Urothelium cell line (cell line): Measurements from ENCODE around the gene AOX1.
"Not testable (repeated sequence)": the region's sequence is repeated elsewhere in the genome, so short reads cannot be mapped to it uniquely, and the experiment has no call there.

Experiments
- DNase-seq: peaks from one replicate; pipeline ENCODE4 v3.0.0; 2011; ENCODE audit warnings: low spot score, mixed read lengths
- FAIRE-seq: peaks from 2 replicates; lab custom pipeline; 2011; peaks lifted over from hg19 to GRCh38; lab: Jason Lieb, UNC

The AOX1 gene

DNA sequence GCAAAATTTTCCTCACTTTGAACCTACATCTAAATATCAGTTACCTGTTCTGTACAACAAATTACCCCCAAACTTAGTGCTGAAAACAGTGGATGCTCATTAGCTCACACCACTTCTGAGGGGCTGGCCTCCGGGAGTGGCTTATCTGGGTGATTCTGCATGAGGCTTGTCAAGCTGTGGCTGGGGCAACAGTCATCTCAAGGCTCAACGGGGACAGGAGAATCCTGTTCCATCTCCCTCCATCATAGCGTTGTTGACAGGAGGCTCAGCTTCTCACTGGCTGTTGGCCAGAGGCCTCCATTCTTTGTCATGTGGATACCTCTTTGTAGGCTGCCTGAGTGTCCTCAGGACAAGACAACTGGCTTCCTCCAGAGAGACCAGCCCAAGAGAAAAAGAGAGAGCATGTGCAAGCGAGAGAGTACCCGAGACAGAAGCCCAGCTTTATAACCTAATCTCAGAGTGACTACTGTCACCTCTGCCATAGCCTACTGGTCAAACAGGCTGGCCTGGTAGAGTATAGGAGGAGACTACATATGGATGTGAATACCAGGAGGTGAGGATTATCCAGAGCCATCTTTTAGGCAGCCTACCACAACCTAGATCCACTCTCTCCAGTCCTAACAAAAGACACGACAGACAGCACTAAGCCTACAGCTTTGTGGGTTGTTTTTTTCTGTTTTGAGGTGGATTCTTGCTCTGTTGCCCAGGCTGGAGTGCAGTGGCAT, 79.1 kb downstream of the AOX1 start:
- FAIRE-seq (no peak), DNase-seq (no peak)

DNA sequence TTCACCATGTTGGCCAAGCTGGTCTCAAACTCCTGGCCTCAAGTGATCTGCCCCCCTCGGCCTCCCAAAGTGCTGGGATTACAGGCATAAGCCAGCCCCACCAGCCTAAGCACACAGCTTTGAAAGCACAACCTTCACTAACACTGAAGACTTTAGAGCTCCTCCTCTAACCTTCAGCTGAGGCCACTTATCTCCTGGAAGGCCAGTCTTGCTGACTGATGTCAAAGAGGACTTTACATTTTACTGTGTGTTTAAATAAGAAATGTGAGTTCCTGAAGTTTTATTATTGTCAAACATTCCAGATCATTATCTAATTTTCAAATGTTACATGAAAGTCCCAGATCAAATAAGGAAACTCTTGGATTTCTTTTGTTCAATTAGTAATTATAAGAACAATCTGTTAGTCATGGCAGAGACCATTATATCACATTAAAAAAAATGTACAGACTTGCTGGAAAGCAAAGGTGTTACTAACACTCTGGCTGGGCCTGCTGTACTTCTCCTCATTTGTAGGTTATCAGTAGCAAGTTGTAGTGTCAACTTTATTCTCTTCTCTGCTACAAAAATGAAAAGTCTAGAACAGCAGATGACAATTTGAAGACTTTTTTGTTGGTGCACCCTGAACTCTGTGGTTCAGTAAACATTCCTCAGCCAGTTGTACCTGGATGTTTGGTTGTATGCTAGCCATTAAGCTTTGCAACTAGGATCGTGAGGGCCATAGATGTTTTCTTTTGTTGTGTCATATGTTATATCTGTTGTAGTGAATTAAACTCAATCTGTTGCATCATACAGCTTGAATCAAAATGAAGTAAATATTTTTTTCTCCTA, 80.0 kb downstream of the AOX1 start:
- FAIRE-seq: no peak
- DNase-seq: no peak

DNA sequence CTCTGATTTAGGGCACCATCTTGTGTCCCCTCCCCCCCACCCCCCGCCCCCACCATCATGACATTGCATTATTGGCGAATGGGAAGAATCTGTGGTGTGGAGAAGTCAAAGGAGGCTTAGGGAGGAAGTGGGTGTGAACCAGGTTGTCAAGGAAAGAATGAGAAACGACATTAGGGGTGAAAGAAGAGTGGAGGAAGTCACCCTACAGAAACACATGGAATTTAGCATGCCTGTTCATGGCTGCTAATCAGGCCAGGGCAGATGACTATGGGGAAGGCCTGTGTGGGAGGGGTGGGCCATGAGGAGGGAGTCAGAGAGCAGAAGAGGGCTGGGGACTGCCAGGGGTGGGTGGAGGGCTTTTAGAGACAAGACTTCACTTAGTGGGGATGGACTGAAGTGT, 81.6 kb downstream of the AOX1 start:
- DNase-seq (no peak), FAIRE-seq (no peak)

DNA sequence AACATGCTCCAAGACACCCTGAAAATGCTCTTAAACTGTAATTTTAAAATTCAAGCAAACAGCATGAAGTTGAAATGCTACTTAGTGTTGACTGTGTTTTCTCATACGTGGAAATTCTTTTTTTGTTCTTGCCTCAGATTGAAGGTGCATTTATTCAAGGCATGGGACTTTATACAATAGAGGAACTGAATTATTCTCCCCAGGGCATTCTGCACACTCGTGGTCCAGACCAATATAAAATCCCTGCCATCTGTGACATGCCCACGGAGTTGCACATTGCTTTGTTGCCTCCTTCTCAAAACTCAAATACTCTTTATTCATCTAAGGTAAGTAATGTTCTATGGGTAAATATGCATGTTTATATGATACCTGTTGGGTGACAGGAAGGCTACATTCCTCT, 82.7 kb downstream of the AOX1 start:
- DNase-seq (no peak), FAIRE-seq (no peak)

DNA sequence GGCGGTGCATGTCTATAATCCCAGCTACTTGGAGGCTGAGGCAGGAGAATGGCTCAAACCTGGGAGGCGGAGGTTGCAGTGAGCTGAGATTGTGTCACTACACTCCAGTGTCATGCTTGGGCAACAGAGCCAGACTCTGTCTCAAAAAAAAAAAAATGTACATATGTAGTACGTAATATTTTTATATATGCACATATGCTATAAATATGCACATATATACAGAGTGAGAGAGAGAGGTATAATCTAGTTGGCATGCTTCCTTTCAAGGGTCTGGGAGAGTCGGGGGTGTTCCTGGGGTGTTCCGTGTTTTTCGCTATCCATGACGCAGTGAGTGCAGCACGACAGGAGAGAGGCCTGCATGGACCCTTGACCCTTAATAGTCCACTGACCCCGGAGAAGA, 83.5 kb downstream of the AOX1 start:
- DNase-seq (no peak), FAIRE-seq (no peak)

DNA sequence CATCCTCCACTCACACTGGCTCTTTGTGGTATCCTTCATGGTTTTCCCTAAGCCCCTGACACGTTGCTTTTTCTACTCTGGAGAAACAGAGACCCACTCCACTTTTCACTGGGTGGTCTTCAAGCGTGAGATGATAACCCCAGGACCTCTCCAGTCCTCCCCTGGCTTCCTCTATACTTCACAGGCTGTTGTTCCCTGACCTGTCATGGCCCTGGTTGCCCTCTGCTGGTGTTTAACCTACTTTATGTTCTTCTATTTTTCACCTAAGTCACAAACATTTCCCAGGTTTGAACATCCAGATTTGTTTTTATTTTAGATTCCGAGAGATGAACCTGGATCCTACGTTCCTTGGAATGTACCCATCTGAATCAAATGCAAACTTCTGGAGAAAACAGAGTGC, 84.5 kb downstream of the AOX1 start:
- DNase-seq: no peak
- no peak for FAIRE-seq

DNA sequence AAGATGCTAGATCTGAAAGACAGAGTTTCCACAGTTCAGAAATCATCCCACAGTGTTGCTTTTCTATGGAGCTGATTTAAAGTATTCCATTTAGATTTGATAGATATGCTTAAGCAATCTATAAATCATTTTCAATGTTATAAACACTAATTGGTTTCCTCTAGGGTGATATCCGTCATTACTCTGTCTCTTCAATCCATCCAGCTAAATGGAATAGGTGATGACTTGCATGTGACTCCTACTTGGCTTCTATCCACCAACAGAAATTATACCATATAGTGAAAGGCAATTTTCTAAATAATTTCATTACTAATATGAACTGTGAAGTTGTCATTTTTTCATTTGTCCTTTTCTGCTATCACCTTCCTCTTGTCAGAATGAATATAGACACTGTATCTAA, 84.9 kb downstream of the AOX1 start:
- no peak for DNase-seq
- FAIRE-seq: no peak

DNA sequence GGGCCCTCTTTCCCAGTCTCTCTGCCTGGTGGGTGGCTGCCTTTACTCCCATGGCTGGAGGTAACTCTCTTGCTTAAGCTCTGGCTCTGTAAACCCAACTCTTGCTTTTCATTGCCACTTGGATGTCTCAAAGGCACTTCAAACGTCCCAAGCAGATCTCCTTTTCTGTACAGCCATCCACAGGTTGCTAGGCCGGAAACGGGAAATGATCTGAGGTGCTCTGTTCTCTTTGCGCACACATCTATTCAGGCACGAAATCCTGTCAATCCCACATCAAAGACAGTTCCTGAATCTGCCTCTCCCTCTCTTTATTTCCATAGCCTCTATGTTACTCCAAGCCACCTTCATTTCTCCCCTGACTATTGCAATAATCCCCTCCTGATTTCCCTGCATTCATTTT, 87.4 kb downstream of the AOX1 start:
- DNase-seq (no peak), FAIRE-seq (no peak)

DNA sequence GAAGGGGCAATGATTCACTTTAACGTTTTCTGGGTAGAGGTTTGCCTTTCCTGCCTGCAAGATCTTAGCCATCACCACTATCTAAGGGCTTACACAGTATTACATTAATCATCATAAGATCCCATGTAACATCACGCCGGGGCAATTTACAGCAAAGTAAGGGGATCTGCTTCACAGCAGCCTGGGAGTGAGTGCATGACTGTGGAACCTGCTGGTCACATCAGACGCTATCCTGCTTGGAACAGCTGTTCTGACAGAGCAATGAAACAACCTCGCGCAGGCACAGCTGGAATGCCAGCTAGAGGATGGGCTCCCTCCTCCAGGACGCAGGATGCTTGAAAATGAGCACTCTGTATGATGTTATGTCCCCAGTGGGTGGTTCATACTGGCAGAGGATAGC, 89.0 kb downstream of the AOX1 start:
- DNase-seq (no peak), FAIRE-seq (no peak)

DNA sequence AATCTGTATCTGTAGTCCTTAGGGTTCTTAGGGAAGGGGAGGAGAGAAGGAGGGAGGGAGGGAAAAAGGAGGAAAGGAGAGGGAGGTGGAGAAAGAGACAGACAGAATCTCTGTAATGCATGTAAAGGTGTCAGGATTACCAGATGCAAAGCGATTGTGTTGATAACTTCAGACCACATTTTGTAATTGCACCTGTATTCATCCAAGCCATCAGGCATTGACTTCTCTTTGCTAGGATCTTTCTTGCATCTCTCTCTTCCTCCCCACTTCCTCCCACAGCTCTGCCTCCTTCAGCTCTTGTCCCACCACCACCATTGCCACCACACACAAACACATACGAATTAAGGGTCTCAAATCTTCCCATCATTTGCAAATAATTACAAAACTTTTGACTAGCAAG, 91.4 kb downstream of the AOX1 start:
- DNase-seq (no peak), FAIRE-seq (no peak)

DNA sequence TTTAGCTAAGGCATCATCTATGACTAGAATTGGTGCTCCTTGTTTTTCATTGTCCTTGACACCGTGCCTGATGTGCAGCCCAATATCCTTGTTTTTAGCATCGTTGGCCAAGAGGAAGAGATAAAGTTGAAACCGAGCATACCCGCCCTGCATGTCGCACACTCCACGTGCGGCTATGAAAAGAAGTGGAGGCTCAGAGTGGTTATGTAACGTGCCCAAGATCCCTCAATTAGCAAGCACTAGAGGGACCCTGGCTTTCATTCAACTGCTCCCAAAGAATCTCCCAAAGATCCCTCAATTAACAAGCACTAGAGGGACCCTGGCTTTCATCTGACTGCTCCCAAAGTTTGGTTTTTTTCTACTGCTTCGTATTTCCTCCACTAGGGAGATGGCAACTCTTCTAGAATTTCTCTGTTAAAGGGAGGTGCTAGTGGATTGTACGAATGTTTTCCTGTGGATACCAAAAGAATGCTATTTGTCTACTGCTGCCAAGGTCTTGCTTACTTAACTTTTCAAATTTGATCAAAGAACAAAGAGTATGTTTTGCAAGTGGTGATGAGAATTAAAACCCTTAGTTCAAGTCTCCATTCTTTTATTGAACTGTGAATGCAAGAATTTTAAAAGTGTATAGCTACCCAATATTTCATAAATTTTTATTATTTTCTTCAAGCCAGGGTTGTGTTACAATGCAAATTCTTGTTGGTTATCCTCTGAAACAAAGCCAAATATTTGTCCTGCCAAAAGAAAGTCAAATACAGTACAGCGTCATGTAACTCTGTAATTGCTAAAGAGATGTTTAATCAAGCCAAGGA, 92.1 kb downstream of the AOX1 start:
- FAIRE-seq (no peak), DNase-seq (no peak)

DNA sequence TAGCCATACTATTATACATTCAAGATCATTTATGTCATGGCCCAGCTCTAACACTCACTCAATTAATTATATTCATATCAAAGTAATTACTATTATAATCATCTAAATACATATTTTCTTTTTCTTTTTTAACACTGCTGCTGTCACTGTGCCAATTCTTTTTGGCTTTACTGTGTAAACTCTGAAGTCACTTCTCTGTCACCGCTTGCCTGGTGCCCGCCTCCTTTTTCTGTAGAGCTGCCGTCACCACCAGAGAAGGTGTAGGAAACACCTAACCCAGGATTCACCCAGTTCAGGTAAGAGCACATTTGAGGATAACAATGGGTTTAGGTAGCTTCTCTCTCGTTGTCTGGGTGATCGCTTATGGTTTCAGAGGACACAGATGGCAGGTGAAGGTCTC, 93.3 kb downstream of the AOX1 start:
- DNase-seq: no peak
- FAIRE-seq: no peak

DNA sequence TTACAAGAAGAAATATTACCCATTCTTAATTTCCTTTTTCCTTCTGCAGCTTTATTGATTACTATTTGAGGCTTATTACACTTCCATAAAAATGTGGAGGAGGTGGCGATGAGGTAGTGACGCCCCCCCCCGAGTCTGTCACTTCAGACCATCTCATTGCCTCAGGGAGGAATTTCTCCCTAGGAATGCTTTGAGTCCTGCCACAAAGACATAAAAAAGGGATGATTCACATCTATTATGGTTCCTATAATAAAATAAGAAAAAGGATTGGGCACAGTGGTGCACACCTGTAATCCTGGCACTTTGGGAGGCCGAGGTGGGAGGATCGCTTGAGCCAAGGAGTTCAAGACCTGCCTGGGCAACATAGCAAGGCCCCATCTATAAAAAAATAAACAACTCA, 93.7 kb downstream of the AOX1 start:
- FAIRE-seq: no peak
- DNase-seq: no peak

DNA sequence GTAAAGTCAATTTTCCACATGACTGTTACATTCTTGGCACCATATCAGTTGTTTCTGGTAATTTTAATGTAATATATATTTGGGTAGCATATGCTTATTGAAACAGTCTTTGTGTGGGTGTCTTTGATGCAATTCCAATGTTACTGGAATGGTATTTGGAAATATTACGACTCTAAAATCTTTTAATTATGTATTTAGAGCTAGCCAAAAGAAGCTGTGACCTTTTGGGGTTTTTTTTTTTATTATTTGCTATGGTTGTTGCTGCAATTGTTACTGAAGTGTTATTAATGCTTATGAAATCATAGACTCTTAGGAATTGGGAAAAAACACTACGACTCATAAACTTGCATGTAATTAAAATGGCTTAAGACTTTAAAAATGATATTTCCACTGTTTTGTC, 95.9 kb downstream of the AOX1 start:
- FAIRE-seq: no peak
- DNase-seq: no peak

DNA sequence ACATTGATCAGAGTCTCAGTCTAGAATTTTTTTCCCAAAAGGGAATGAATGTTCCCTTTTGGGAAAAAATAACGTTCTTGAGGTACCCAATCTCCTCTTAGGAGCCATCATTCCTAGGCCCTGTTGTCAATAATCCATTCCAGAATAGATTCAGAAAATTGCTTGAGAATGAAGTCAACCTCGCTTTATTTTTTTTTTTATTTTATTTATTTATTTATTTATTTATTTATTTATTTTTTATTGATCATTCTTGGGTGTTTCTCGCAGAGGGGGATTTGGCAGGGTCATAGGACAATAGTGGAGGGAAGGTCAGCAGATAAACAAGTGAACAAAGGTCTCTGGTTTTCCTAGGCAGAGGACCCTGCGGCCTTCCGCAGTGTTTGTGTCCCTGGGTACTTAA, 96.6 kb downstream of the AOX1 start:
- DNase-seq, FAIRE-seq: not testable (repeated sequence)

DNA sequence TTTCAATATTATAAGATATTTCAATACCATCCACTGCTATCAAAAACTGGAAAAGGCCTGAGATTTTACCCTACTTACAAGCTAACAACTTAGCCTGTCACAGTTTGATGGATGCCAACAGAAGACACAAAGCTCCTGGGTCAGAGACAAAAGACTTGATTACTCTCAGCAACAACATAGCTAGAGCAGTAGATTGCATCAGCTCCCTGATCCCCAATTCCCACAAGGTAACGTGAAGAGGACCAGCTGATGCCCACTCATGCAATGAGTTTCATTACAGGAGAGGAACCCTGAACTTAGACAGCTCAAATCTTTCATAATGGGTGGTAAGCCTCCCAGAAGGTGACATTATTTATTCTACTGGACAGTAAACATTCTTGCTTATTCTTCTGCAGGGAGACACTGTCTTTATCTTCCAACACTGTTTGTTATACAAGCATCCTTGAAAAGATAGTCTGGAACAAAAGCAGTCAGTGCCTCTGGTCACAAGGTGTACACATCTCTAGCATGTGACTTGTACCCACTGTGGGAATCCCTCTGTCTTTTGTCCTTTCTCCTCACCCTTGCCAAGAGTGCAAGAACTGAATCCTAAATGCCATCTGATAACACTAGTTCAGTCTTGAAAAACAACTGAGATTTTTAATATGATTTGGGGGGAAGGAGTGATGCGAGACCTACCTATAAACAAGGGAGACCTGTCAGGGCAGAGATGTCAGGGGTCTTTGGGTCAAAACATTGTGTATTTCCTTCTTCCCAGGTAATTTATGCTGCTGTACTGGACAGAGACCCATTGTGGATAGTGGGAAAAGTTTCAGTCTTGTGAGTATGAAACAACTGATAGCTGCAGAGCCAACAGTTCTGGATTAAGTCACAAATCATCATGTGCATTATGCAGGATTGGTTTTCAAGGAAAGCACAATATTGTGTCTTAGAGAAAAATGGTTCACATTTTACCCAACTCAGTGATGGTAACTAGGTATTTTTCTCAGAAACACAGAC, 102.4 kb downstream of the AOX1 start:
- no peak for DNase-seq
- no peak for FAIRE-seq

DNA sequence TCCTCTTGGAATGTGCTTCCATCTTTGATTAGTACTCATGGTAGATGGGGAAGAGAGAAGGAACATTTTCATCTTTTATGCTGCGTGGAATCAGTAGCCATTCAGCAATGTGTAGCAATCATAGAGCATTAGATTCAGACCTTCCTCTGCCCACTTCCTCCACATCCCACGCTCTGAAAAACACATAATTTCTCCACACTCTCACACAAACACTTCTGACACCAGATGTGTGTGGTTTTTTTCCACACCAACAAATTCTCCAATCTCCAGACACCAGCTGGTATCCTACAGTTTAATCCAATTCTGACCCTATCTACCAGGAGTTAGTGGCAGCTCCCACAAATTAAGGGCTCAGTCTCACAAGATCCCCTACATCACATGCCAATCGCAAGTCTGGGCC, 103.3 kb downstream of the AOX1 start:
- DNase-seq (no peak), FAIRE-seq (no peak)

DNA sequence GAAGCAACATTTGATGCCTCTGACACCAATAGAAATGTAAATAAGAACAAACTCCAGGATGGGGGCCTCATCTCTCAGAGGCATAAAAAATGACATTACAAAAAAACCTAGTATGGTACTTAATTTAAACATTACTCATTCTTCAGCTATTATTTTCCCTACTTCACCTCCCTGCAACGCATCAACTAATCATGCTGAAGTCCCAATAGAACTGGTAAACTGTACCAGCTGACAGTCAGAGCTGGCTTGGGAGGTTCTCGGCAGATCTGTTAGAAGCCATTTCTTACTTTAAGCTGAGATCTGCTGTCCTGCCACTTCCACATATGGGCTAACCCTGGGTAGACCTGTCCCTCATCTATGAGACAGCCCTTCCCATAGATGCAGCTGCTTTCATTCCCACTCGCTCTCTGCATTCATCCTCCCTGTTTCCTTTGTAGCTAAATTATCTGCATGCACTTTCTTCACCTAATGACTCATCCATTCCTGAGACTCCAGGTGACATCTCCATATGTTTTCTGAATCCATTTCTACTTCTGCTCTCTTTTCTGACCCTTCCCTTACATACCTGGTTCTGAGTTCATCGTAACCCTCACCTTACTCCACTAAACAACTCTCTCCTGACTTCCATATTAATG, 108.1 kb downstream of the AOX1 start:
- DNase-seq: no peak
- no peak for FAIRE-seq

DNA sequence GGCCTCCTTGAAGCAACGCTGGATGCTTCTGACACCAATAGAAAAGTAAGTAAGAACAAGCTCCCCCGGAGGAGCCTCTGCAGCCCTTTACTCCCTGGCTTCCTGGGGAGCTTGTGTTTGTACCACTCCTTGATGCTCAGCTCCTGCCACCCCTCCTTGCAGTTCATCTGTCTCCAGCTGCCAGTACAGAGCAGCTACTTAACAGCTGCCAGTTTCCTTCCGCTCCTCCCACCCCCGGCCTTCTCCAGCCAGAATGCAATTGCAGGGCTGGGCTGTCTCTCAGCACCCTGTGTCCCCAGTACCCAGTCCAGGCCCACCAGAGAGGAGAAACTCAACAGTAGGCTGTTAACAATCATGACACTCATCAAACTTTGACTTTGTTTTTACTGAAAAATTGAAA, 109.4 kb downstream of the AOX1 start:
- DNase-seq (no peak), FAIRE-seq (no peak)

DNA sequence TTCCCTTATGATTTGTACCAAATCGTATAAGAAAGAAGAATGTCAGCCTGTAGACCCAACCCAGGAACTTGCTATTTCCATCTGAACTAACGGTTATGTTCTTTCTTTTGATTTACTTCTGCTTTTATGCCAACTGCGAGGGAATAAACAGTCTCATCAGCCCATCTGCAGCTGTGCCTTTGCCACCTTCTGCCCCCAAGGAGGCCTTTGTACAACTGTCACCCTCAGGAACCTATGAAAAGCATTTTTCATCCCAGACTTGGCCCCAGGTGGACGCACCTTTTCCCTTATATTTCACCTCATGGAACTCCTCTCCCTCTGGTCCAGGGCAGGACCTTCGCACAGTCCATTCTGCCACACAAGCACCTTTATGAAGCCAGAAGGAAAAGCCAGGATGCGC, 109.8 kb downstream of the AOX1 start:
- no peak for DNase-seq
- no peak for FAIRE-seq
